Measurements from ENCODE around the gene UTP25.
A peak's percentile ranks its signal among the peaks of the same experiment; 100 is the strongest.

UTP25 gene

DNA sequence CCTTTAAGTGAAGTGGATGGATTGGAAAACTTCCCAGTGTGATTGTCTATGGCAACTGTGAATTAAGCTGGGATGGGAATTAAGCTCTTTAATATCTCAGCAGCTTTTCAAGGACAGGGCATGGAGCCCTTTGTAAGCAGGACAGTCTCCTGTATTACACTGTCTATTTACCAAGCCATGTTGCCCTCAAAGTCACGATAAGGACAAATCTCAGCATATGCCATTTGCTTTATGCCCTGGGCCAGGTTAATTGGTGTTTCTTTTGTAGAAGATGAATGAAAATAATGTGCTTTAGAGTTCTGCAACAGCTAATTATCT, 17.6 kb downstream of the UTP25 start:
- no peak overlapping the region for H3K4me3 ChIP-seq (ENCODE audit: control insufficient read depth, low read depth, low read length)
- no peak for DNase-seq (ENCODE audit: low read depth)
- TF ChIP-seq, protein P1, sequence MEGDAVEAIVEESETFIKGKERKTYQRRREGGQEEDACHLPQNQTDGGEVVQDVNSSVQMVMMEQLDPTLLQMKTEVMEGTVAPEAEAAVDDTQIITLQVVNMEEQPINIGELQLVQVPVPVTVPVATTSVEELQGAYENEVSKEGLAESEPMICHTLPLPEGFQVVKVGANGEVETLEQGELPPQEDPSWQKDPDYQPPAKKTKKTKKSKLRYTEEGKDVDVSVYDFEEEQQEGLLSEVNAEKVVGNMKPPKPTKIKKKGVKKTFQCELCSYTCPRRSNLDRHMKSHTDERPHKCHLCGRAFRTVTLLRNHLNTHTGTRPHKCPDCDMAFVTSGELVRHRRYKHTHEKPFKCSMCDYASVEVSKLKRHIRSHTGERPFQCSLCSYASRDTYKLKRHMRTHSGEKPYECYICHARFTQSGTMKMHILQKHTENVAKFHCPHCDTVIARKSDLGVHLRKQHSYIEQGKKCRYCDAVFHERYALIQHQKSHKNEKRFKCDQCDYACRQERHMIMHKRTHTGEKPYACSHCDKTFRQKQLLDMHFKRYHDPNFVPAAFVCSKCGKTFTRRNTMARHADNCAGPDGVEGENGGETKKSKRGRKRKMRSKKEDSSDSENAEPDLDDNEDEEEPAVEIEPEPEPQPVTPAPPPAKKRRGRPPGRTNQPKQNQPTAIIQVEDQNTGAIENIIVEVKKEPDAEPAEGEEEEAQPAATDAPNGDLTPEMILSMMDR (conservative IDR thresholded peaks at IDR 0.05; ENCODE audit: control insufficient read depth, insufficient read depth, low read depth, low read length), result no peak

DNA sequence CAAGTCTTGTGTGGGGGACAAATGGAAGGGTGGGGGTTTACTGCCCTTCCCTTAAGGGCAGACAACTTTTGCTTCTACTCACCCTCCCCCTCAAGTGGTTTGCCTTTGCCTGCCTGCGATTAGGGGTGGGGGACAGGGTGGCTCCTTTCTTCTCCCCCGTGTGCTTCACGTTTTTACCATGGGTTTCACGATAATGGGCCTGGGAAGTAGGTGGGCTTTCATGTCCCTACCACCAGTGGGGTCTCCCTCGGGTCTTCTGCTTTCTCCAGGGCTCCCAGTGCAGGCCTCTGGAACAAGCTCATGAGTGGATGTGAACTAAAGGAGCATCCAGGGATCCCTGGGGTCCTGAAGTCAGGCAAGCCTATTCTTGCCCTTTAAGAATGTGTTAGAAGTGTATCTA, 21.6 kb downstream of the UTP25 start:
- no peak overlapping the region for H3K4me3 ChIP-seq (ENCODE audit: control insufficient read depth, low read depth, low read length)
- TF ChIP-seq, protein P1 (conservative IDR thresholded peaks at IDR 0.05; ENCODE audit: control insufficient read depth, insufficient read depth, low read depth, low read length), result no peak
- no peak for DNase-seq (ENCODE audit: low read depth)

DNA sequence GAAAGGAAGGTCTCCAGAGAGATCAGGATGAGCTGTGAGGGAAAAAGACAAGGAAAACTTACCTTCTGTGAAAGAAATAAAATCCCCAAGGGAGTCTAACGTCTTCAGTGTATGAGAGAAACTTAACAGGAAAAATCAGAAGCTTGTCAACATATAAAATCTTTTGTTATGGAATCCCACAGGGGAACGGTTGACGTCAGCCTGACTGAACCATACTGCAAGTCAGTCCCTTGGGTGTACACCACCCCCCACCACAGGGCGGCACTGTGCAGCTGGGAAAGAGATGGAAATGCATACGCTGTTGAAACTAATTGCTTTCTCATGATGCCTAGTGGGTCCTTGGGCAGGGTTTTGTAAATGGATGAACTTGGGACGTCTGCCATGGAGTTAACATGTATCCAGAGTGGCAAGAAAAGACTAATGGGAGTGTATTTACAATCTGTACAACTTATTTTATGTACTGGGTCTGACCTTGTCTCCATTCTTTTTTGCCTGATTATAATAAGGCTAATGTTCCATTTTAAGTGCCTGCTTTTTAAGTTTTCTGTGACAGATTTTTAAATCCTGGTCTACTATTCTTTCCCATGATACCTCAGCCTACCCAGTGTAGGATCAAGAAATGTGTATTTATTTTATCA, 22.7 kb downstream of the UTP25 start:
- peak; percentile 87 for DNase-seq (ENCODE audit: low read depth)
- TF ChIP-seq, protein P1 (conservative IDR thresholded peaks at IDR 0.05; ENCODE audit: control insufficient read depth, insufficient read depth, low read depth, low read length), result peak; percentile 57
- H3K4me3 ChIP-seq (ENCODE audit: control insufficient read depth, low read depth, low read length), result no peak overlapping the region

DNA sequence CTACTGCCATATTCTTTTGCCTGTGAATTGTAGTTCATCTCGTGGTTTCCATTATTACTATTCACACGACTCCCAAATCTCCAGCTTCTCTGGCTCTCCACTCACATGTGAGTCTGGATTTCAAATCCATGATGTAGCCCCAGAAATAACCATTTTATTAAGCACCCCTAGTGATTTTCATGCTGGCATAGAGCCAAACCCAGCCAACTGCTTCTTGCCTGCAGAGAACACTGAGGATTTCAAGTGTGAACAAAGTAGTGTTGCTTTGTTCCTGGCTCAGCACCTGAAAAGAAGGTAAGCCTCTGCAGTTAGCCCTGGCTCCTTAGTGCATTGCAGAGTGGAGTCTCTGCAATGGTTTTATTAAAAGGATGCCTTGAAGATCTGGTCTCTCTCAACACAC, 25.9 kb downstream of the UTP25 start:
- no peak for DNase-seq (ENCODE audit: low read depth)
- TF ChIP-seq, protein P1 (conservative IDR thresholded peaks at IDR 0.05; ENCODE audit: control insufficient read depth, insufficient read depth, low read depth, low read length), result no peak
- no peak overlapping the region for H3K4me3 ChIP-seq (ENCODE audit: control insufficient read depth, low read depth, low read length)

DNA sequence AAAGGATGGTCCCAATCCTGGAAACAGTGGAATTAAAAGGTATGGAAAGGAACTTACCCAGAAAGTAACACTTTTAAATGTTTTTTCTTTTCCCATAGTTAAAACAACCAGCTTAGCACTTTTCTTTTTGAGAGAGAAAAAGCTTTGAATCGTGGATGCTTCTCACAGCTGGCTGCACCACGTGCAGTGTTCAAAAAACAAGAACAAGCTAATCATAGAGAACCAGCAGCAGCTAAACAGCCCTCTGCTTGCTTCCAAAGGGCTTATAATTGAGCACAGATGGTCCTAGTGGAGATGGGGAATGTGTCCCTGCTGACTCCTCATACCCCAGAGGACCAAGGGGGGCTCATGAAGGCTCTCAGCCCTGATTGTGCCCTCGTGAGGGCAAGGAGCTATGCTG, 26.4 kb downstream of the UTP25 start:
- H3K4me3 ChIP-seq (ENCODE audit: control insufficient read depth, low read depth, low read length), result no peak overlapping the region
- no peak for DNase-seq (ENCODE audit: low read depth)
- TF ChIP-seq, protein P1 (conservative IDR thresholded peaks at IDR 0.05; ENCODE audit: control insufficient read depth, insufficient read depth, low read depth, low read length), result no peak

DNA sequence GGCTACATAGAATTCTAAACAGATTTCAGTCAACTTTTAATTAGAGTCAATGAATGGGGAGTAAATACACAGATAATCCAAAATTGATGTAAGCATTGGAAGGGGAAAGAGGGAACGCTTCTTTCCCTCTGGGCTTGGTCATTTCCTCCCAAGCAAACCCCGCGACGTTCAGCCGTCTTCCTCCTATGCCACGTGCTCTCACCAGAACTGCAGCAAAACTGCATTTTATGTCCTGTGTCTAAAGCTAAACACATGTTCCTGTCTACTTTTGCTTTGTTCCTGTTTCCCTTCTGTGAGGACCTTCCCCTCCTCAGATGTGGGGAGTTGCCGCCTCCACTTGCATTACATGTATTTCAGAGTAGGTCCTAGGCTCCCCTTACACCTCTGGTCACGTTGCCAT, 27.2 kb downstream of the UTP25 start:
- TF ChIP-seq, protein P1 (conservative IDR thresholded peaks at IDR 0.05; ENCODE audit: control insufficient read depth, insufficient read depth, low read depth, low read length), result no peak
- DNase-seq (ENCODE audit: low read depth), result no peak
- H3K4me3 ChIP-seq (ENCODE audit: control insufficient read depth, low read depth, low read length), result no peak overlapping the region

DNA sequence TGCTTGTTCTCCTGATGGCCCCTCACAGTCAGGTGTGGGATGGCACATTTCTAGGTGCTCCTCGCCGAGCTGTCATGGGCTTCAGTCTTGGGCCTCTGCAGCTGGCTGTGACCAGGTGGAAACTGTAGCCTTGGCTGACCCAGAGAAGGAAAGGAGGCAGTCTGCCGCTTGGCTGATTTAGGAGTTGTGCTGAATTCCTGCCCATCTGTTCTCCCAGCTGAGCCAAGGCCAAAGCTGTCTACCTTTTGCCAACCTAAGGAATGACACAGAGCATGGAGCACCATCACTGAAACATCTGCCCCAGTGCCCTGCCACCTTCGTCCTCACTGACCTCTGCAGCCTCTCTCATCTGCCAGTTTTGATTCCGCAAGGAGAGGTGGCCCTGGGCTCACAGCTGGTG, 27.9 kb downstream of the UTP25 start:
- H3K4me3 ChIP-seq (ENCODE audit: control insufficient read depth, low read depth, low read length), result no peak overlapping the region
- DNase-seq (ENCODE audit: low read depth), result no peak
- TF ChIP-seq, protein P1 (conservative IDR thresholded peaks at IDR 0.05; ENCODE audit: control insufficient read depth, insufficient read depth, low read depth, low read length), result no peak

All from fibroblast of mammary gland (primary cell).